ENCODE results near the gene WASL.

DNA sequence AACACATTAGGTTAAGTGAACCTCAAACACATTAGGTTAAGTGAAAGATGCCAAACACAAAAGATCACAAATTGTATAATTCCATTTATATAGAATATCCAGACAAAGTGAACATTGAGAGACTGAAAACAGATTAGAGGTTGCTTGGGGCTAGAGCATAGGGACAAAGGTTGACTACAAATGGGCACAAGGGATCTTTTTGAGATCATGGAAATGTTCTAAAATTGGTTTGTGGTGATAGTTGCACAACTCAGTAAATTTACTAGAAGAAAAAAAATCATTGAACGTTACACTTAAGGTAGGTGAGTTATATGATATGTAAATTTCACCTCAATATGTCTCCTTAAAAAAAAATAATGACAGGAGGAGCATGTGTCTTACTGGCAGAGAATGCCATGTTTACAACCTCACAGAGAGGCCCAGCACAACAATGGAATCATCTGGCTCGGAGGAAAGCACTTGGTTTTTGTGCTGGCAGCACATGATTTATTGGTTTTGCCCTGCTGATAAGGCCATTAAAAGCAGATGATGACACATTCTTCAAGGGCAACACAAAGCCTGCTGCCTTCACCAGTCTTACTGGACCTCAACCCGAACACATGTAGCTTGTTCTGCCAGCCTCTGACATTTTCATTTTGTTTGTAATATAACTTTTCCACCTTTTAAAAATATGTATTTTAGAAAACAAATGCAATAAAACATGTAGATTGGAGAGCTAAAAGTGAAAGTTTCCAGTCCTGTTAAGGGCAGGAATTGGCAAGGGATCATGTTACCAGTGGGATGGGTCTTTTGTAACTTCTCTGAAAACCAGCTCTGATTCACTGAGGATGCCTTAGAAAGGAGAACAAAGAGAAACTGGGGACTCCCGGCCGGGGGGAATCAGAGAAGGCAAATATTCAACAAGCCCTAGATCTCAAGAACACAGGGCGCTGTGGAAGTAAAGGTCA, 105.0 kb downstream of the WASL start:
- TF ChIP-seq, protein P1, sequence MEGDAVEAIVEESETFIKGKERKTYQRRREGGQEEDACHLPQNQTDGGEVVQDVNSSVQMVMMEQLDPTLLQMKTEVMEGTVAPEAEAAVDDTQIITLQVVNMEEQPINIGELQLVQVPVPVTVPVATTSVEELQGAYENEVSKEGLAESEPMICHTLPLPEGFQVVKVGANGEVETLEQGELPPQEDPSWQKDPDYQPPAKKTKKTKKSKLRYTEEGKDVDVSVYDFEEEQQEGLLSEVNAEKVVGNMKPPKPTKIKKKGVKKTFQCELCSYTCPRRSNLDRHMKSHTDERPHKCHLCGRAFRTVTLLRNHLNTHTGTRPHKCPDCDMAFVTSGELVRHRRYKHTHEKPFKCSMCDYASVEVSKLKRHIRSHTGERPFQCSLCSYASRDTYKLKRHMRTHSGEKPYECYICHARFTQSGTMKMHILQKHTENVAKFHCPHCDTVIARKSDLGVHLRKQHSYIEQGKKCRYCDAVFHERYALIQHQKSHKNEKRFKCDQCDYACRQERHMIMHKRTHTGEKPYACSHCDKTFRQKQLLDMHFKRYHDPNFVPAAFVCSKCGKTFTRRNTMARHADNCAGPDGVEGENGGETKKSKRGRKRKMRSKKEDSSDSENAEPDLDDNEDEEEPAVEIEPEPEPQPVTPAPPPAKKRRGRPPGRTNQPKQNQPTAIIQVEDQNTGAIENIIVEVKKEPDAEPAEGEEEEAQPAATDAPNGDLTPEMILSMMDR (IDR thresholded peaks at IDR 0.05), result no peak
- TF ChIP-seq POLR2A (IDR thresholded peaks at IDR 0.05) (no peak), EP300 (IDR thresholded peaks at IDR 0.05) (no peak)
